SH-SY5Y (cell line): Measurements from ENCODE around the gene CYP26C1.

Source experiments
- GATA2 ChIP-seq: IDR thresholded peaks from 2 replicates; pipeline ENCODE4 v1.6.1; 2011; ENCODE audit warnings: mild to moderate bottlenecking, low read depth, low read length
- GATA3 ChIP-seq: IDR thresholded peaks from 2 replicates; pipeline ENCODE4 v1.6.1; 2011; ENCODE audit warnings: low read depth, mild to moderate bottlenecking, low read length, moderate library complexity

DNA sequence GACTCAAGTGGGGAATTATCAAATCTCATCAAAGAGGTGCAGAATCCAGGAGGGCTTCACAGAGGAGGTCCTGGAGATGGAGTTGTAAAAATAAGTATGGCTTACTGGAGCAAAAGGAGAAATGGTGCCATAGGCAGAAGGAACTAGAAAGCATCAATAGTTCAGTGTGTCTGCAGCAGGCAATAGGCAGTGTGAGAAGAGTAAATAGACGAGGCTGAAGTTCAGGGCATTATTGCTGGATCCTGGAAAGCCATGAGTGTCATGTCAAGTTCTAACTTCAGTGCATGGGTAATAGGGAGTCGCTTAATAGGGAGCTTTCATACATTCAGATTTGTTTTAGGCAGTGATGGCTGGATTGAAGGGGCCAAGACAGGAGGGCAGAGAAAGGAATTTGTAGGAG is 52.4 kb downstream of the CYP26C1 start:
- TF ChIP-seq GATA2 (no peak), GATA3 (no peak)
